Body of pancreas (tissue), 4 donors: Measurements from ENCODE around the gene DEGS1. TPM values are rescaled to one million over a fixed set of nuclear protein-coding genes. Genes with fewer than 3 reads are reported as not detected.

Experiments used
- ATAC-seq: fragments of 150-250 bp; one replicate; pipeline ENCODE4 v1.9.1; 2016
- DNase-seq, 4 donors: peaks; one replicate each; pipeline ENCODE4 v3.0.0-alpha.2; 2019
- H3K27ac ChIP-seq, 4 donors: fragments of 200-600 bp; sonication (generic); 1 replicate in 3 of 4; 2 replicates in 1 of 4; pipeline versions ENCODE4 v1.5.1 to v1.6.1; 2016 to 2019; ENCODE audit warnings: mild to moderate bottlenecking in 1 of 4, mixed read lengths in 1 of 4, moderate library complexity in 1 of 4
- H3K27me3 ChIP-seq, 2 donors: fragments of 200-600 bp; sonication (generic); one replicate each; pipeline ENCODE4 v1.6.0; 2016; ENCODE audit warnings: mild to moderate bottlenecking in 1 of 2
- H3K36me3 ChIP-seq, 2 donors: fragments of 200-600 bp; sonication (generic); replicated peaks in 1 of 2; 2 replicates each; pipeline ENCODE4 v1.5.1; 2016; ENCODE audit warnings: low read depth in 2 of 2; ENCODE audit not compliant: insufficient read depth in 1 of 2
- H3K4me1 ChIP-seq: fragments of 200-600 bp; sonication (generic); one replicate; pipeline ENCODE4 v1.6.0; 2016
- H3K4me3 ChIP-seq, 2 donors: fragments of 200-600 bp; sonication (generic); 1 replicate in 1 of 2; 2 replicates in 1 of 2; pipeline ENCODE4 v1.5.1; 2016 to 2019
- H3K9me3 ChIP-seq, 3 donors: fragments of 200-600 bp; sonication (generic); 1 replicate in 2 of 3; 2 replicates in 1 of 3; pipeline ENCODE4 v1.5.1; 2016
- POLR2A ChIP-seq, 3 donors: fragments of 450-650 bp; IDR thresholded peaks; one replicate each; pipeline ENCODE4 v1.6.1; 2016; ENCODE audit warnings: antibody characterized with exemption in 3 of 3, mild to moderate bottlenecking in 2 of 3
- WGBS, 2 donors: methylation state at CpG; one replicate each; pipeline ENCODE4 v1.1.5; 2017; 5-methylcytosine and 5-hydroxymethylcytosine counted together
- intact Hi-C: fragments of 100-400 bp; cut with DNase I; formaldehyde crosslinking; loops from one replicate; pipeline ENCODE4 v1.15.1; 2023
- small RNA-seq: library from RNA; depleted of rRNA; stranded (forward); fragments of <200 nt; gene quantifications from one replicate; pipeline ENCODE3, GENCODE V24; 2016
- total RNA-seq, 2 donors: library from RNA; depleted of rRNA; stranded (reverse); fragments of >200 nt; gene quantifications; one replicate each; pipeline ENCODE4 v1.1.0, GENCODE V29; 2016
- TF ChIP-seq, protein P1 (sequence below), 7 experiments: fragments of 450-650 bp in 4 of 7; fragments of 200-600 bp in 3 of 7; sonication (generic) in 3 of 7; IDR thresholded peaks; one replicate each; pipeline ENCODE4 v1.5.1; 2016 to 2019; ENCODE audit warnings: antibody characterized with exemption in 7 of 7

Gene DEGS1
- total RNA-seq, 2 donors from 2014 or later: 16.3 to 18.5 TPM

DNA sequence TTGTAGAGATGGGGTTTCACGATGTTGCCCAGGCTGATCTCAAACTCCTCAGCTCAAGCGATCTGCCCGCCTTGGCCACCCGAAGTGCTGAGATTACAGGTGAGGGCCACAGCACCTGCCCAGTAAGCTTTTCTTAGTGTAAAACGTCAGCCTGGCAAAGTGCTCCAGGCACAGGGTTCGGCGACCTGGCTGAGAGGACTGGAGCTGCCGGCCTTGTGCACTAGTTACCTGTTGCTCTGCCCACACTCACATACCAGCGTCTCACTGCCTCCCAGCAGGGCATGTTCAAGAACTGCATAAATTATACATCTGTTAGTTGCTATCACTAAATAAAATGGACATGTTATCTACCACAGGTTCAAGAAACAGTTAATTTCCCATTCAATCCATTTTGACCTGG lies 55.2 kb downstream of the DEGS1 start:
- TF ChIP-seq POLR2A (IDR thresholded peaks at IDR 0.05): no peak
- TF ChIP-seq, protein P1, sequence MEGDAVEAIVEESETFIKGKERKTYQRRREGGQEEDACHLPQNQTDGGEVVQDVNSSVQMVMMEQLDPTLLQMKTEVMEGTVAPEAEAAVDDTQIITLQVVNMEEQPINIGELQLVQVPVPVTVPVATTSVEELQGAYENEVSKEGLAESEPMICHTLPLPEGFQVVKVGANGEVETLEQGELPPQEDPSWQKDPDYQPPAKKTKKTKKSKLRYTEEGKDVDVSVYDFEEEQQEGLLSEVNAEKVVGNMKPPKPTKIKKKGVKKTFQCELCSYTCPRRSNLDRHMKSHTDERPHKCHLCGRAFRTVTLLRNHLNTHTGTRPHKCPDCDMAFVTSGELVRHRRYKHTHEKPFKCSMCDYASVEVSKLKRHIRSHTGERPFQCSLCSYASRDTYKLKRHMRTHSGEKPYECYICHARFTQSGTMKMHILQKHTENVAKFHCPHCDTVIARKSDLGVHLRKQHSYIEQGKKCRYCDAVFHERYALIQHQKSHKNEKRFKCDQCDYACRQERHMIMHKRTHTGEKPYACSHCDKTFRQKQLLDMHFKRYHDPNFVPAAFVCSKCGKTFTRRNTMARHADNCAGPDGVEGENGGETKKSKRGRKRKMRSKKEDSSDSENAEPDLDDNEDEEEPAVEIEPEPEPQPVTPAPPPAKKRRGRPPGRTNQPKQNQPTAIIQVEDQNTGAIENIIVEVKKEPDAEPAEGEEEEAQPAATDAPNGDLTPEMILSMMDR (IDR thresholded peaks at IDR 0.05): no peak
- Histone ChIP-seq H3K27ac (no peak overlapping the region), H3K9me3 (no peaks in the 10 kb centered on the region), H3K4me1 (no peaks in the 10 kb centered on the region), H3K27me3 (no peaks in the 10 kb centered on the region), H3K4me3 (no peak overlapping the region), H3K36me3 (no peaks in the 10 kb centered on the region)
- WGBS, 2 donors: 86 to 91% methylated on average over 9 of the region's 9 CpGs
- DNase-seq (no peak), ATAC-seq (no peak)
- intact Hi-C loops: no loop called here

DNA sequence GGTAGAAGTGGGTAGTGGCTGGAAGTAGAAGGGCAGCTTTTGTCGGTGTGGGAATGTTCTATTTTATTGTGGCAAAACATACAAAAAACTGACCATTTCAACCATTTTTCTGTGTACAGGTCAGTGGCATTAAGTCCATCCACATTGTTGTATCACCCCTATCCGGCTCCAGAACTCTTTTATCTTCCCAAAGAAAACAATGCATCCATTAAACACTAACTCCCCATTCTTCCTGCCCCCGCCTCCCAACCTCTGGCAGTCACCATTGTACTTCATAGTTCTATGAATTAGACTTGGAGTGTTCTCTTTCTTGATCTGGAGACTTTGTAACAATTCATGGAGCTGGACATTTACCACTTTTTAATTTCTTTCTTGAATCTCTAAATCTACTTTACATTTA lies 55.7 kb downstream of the DEGS1 start:
- WGBS, 2 donors: 74 to 80% methylated on average over 3 of the region's 3 CpGs
- no peak for ATAC-seq
- no peak overlapping the region for H3K27ac ChIP-seq
- TF ChIP-seq, protein P1 (IDR thresholded peaks at IDR 0.05): no peak
- TF ChIP-seq POLR2A (IDR thresholded peaks at IDR 0.05): no peak
- H3K4me3 ChIP-seq: no peak overlapping the region
- H3K27me3 ChIP-seq: no peaks in the 10 kb centered on the region
- DNase-seq: no peak
- intact Hi-C loops: no loop called here
- H3K36me3 ChIP-seq: no peaks in the 10 kb centered on the region
- H3K9me3 ChIP-seq: no peaks in the 10 kb centered on the region
- no peaks in the 10 kb centered on the region for H3K4me1 ChIP-seq

Small RNA genes lying within 50 kb of the gene (small RNA-seq; reads per million reads assigned to genes)
- gene AC092809.3 (not detected), gene RF00139 (not detected)

Other genes starting within 250 kb of the DEGS1 start
- 10 to 100 TPM in 1 of 2 donors, 1 to 10 TPM in 1; 3.0 to 13.7 TPM for gene FBXO28, start 69.1 kb upstream of the DEGS1 start, total RNA-seq
- gene NVL, start 146.9 kb downstream of the DEGS1 start, total RNA-seq: 10 to 100 TPM; 24.6 to 31.0 TPM
- gene CNIH4, start 173.6 kb downstream of the DEGS1 start, total RNA-seq: 10 to 100 TPM; 15.0 to 35.3 TPM